HepG2 (cell line): ENCODE measurements around the gene KLHL5. TPM values are rescaled to one million over a fixed set of nuclear protein-coding genes. Genes with fewer than 3 reads are reported as not detected.
A peak's percentile ranks its signal among the peaks of the same experiment; 100 is the strongest.

Experiments
- ARID3A ChIP-seq: IDR thresholded peaks from 2 replicates; pipeline ENCODE4 v1.6.1; 2012; ENCODE audit warnings: low read depth, low read length, improper control_type of control experiment
- ATF1 ChIP-seq: IDR thresholded peaks from 2 replicates; pipeline ENCODE4 v1.6.1; 2016; ENCODE audit warnings: mild to moderate bottlenecking, control low read depth
- FOSL2 ChIP-seq: sonication (generic); formaldehyde crosslinking; IDR thresholded peaks from 2 replicates; pipeline ENCODE4 v1.4.0; 2020; ENCODE audit warnings: missing genetic modification reagents
- FOXJ3 ChIP-seq: sonication (generic); formaldehyde crosslinking; IDR thresholded peaks from 2 replicates; pipeline ENCODE4 v1.4.0; 2020; ENCODE audit warnings: missing genetic modification reagents, mild to moderate bottlenecking, borderline replicate concordance
- FOXP1 ChIP-seq, 2 experiments: fragments of 450-650 bp in 1 of 2; IDR thresholded peaks; 2 replicates each; pipeline ENCODE4 v1.6.1; 2017 to 2018; ENCODE audit warnings: antibody characterized with exemption in 1 of 2
- GATAD2A ChIP-seq: IDR thresholded peaks from 2 replicates; pipeline ENCODE4 v1.6.1; 2016
- GTF2F1 ChIP-seq: fragments of 150-350 bp; IDR thresholded peaks from 2 replicates; pipeline ENCODE4 v1.6.1; 2014; ENCODE audit warnings: low read length
- LCORL ChIP-seq, 2 experiments: fragments of 450-650 bp in 1 of 2; sonication (generic) in 1 of 2; formaldehyde crosslinking in 1 of 2; IDR thresholded peaks; 2 replicates each; pipeline versions ENCODE4 v1.5.0 to v1.6.1; 2017 to 2020; ENCODE audit warnings: antibody characterized with exemption in 1 of 2, missing genetic modification reagents in 1 of 2
- MAX ChIP-seq: IDR thresholded peaks from 2 replicates; pipeline ENCODE4 v1.6.1; 2012; ENCODE audit warnings: inconsistent platforms
- NFE2L1 ChIP-seq: sonication (generic); formaldehyde crosslinking; IDR thresholded peaks from 2 replicates; pipeline ENCODE4 v1.4.0; 2020; ENCODE audit warnings: missing genetic modification reagents, mild to moderate bottlenecking, borderline replicate concordance
- PATZ1 ChIP-seq: sonication (generic); formaldehyde crosslinking; IDR thresholded peaks from 2 replicates; pipeline ENCODE4 v1.4.0; 2020; ENCODE audit warnings: missing genetic modification reagents
- POLR2A ChIP-seq, 2 experiments: IDR thresholded peaks; 2 replicates each; pipeline ENCODE4 v1.6.1; 2011; ENCODE audit warnings: low read depth in 2 of 2, low read length in 2 of 2, mild to moderate bottlenecking in 1 of 2, moderate library complexity in 1 of 2; ENCODE audit not compliant: insufficient read depth in 1 of 2
- SOX5 ChIP-seq: IDR thresholded peaks from 2 replicates; pipeline ENCODE4 v1.6.1; 2016; ENCODE audit warnings: borderline replicate concordance
- TBX3 ChIP-seq: fragments of 450-650 bp; IDR thresholded peaks from 2 replicates; pipeline ENCODE4 v1.6.1; 2017; ENCODE audit warnings: antibody characterized with exemption, mild to moderate bottlenecking, inconsistent platforms, borderline replicate concordance
- ZBED4 ChIP-seq: sonication (generic); formaldehyde crosslinking; IDR thresholded peaks from 2 replicates; pipeline ENCODE4 v1.4.0; 2020; ENCODE audit warnings: missing genetic modification reagents, borderline replicate concordance
- ZBTB7A ChIP-seq: sonication (generic); formaldehyde crosslinking; IDR thresholded peaks from 2 replicates; pipeline ENCODE4 v1.8.0; 2022; ENCODE audit warnings: mild to moderate bottlenecking, missing genetic modification reagents
- ZGPAT ChIP-seq: IDR thresholded peaks from 2 replicates; pipeline ENCODE4 v1.6.1; 2016; ENCODE audit warnings: mild to moderate bottlenecking
- ZNF75D ChIP-seq: sonication (generic); formaldehyde crosslinking; IDR thresholded peaks from 2 replicates; pipeline ENCODE4 v1.8.1; 2023; ENCODE audit warnings: missing genetic modification reagents, mild to moderate bottlenecking, borderline replicate concordance
- polyA plus RNA-seq, 8 experiments: library from polyadenylated mRNA; depleted of rRNA in 3 of 8; stranded (reverse) in 7 of 8; unstranded in 1 of 8; fragments of >200 nt; fragmentation: Illumina TruSeq in 4 of 8; extraction: Trizol in 4 of 8; gene quantifications; 2 replicates each; pipeline versions ENCODE4 v1.2.1 to v1.2.3, GENCODE V29; 2011 to 2016; ENCODE audit warnings: low read depth in 4 of 8, missing spikeins in 1 of 8, mixed read lengths in 1 of 8; ENCODE audit not compliant: insufficient read depth in 1 of 8
- total RNA-seq, 5 experiments: library from RNA; depleted of rRNA; stranded (reverse); fragments of >200 nt; fragmentation: Illumina TruSeq; extraction: Trizol; gene quantifications; 2 replicates each; pipeline ENCODE4 v1.2.3, GENCODE V29; 2016; ENCODE audit warnings: low read depth in 1 of 5

Gene KLHL5
- total and polyA plus RNA-seq, 2 of the 13 experiments (the other 11 are each of a cell fraction or from before 2014, with no cell fraction given): 36.2 to 38.7 TPM

- TF ChIP-seq PATZ1 (CRISPR knock-in tag) (0 out of 2 replicates have a peak, but pooled peaks have one; percentile 10), SOX5 (CRISPR knock-in tag) (peak; percentile 94), GTF2F1 (no peak), ATF1 (CRISPR knock-in tag) (0 out of 2 replicates have a peak, but pooled peaks have one; percentile 55), FOXJ3 (CRISPR knock-in tag) (peak; percentile 89; the same call in 1 of the 2 replicates), POLR2A (IDR thresholded peaks at IDR 0.05; ENCODE audit: insufficient read depth in 1 of 2, low read depth in 2 of 2, low read length in 2 of 2) (peak in 1 of 2 experiments; percentile 61; a peak in 1 of 4 replicates), ZBTB7A (CRISPR knock-in tag) (no peak), TBX3 (peak; percentile 62; the same call in 1 of the 2 replicates), NFE2L1 (no peak), ZBED4 (CRISPR knock-in tag) (no peak), ARID3A (peak; percentile 88), ZNF75D (CRISPR knock-in tag) (no peak), FOXP1 (IDR thresholded peaks at IDR 0.05) (peak; percentile 95), FOXP1 (CRISPR knock-in tag; IDR thresholded peaks at IDR 0.05) (peak; percentile 91), ZGPAT (CRISPR knock-in tag) (peak; percentile 80), MAX (no peak), GATAD2A (peak; percentile 94), FOSL2 (CRISPR knock-in tag) (peak; percentile 66), LCORL (IDR thresholded peaks at IDR 0.05) (peak; percentile 95), LCORL (CRISPR knock-in tag; IDR thresholded peaks at IDR 0.05) (peak; percentile 72; the same call in 1 of the 2 replicates)
These were observed 18.8 kb upstream of the KLHL5 start (continued) for GRCh38 chr4:39043058-39043860.
